Right atrium auricular region (tissue), 2 donors: ENCODE results near the gene GPR107. TPM values are rescaled to one million over a fixed set of nuclear protein-coding genes. Genes with fewer than 3 reads are reported as not detected.

Source experiments
- DNase-seq: peaks from one replicate; pipeline ENCODE4 v3.0.0-alpha.2; 2019; ENCODE audit warnings: low spot score
- H3K27ac ChIP-seq, 2 donors: fragments of 200-600 bp; sonication (generic); 1 replicate in 1 of 2; 2 replicates in 1 of 2; pipeline ENCODE4 v1.5.1; 2016 to 2019
- H3K27me3 ChIP-seq, 2 donors: fragments of 200-600 bp; sonication (generic); one replicate each; pipeline versions ENCODE4 v1.5.1 to v1.6.0; 2017 to 2019
- H3K36me3 ChIP-seq: fragments of 200-600 bp; sonication (generic); one replicate; pipeline ENCODE4 v1.5.1; 2016
- H3K4me1 ChIP-seq, 2 donors: fragments of 200-600 bp; sonication (generic); one replicate each; pipeline versions ENCODE4 v1.5.1 to v1.6.0; 2017 to 2019
- H3K4me3 ChIP-seq, 2 donors: fragments of 200-600 bp; sonication (generic); 1 replicate in 1 of 2; 2 replicates in 1 of 2; pipeline ENCODE4 v1.5.1; 2017 to 2019; ENCODE audit warnings: mild to moderate bottlenecking in 1 of 2, moderate library complexity in 1 of 2
- H3K9me3 ChIP-seq, 2 donors: fragments of 200-600 bp; sonication (generic); one replicate each; pipeline ENCODE4 v1.5.1; 2019
- total RNA-seq, 2 donors: library from RNA; depleted of rRNA; stranded (reverse); fragments of >200 nt; gene quantifications; one replicate each; pipeline ENCODE4 v1.1.0, GENCODE V29; 2016
- TF ChIP-seq, protein P1 (sequence below), 2 donors: fragments of 200-600 bp; sonication (generic); IDR thresholded peaks; one replicate each; pipeline ENCODE4 v1.5.1; 2019; ENCODE audit warnings: antibody characterized with exemption in 2 of 2

GPR107 gene
- total RNA-seq, 2 donors from 2014 or later: 16.2 to 16.9 TPM

DNA sequence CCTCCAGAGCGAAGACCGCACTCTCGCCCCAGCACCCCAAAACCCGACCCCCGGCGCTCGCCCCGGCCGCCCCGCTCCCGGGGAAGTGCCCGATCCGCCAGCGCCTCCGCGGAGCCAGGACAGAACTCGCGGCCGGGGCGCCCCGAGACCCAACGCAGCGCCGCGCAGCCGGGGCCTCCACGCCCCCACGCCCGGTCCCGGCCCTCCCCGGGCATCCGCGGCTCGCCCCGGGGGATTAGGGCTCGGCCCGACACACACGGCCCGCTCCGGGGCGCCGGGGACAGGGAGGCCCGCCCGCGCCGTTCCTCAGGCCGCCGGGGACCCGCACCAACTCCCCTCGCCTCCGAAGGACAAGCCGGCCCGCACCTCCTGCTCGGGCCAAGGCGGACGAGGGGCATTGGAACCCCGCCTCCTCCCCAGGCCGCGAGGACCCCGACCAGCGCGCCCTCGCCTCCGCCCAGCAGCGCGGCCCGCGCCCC is 11.3 kb upstream of the GPR107 start:
- TF ChIP-seq, protein P1, sequence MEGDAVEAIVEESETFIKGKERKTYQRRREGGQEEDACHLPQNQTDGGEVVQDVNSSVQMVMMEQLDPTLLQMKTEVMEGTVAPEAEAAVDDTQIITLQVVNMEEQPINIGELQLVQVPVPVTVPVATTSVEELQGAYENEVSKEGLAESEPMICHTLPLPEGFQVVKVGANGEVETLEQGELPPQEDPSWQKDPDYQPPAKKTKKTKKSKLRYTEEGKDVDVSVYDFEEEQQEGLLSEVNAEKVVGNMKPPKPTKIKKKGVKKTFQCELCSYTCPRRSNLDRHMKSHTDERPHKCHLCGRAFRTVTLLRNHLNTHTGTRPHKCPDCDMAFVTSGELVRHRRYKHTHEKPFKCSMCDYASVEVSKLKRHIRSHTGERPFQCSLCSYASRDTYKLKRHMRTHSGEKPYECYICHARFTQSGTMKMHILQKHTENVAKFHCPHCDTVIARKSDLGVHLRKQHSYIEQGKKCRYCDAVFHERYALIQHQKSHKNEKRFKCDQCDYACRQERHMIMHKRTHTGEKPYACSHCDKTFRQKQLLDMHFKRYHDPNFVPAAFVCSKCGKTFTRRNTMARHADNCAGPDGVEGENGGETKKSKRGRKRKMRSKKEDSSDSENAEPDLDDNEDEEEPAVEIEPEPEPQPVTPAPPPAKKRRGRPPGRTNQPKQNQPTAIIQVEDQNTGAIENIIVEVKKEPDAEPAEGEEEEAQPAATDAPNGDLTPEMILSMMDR (IDR thresholded peaks at IDR 0.05): no peak
- peak overlapping the region; percentile 85 to 98 for H3K4me3 ChIP-seq
- peaks cover 0 to 28% of the 10 kb centered on the region in 2 donors for H3K4me1 ChIP-seq
- no peak for DNase-seq
- H3K36me3 ChIP-seq: no peaks in the 10 kb centered on the region
- H3K27me3 ChIP-seq: no peaks in the 10 kb centered on the region
- H3K9me3 ChIP-seq: no peaks in the 10 kb centered on the region
- peak overlapping the region; percentile 84 to 95 for H3K27ac ChIP-seq

DNA sequence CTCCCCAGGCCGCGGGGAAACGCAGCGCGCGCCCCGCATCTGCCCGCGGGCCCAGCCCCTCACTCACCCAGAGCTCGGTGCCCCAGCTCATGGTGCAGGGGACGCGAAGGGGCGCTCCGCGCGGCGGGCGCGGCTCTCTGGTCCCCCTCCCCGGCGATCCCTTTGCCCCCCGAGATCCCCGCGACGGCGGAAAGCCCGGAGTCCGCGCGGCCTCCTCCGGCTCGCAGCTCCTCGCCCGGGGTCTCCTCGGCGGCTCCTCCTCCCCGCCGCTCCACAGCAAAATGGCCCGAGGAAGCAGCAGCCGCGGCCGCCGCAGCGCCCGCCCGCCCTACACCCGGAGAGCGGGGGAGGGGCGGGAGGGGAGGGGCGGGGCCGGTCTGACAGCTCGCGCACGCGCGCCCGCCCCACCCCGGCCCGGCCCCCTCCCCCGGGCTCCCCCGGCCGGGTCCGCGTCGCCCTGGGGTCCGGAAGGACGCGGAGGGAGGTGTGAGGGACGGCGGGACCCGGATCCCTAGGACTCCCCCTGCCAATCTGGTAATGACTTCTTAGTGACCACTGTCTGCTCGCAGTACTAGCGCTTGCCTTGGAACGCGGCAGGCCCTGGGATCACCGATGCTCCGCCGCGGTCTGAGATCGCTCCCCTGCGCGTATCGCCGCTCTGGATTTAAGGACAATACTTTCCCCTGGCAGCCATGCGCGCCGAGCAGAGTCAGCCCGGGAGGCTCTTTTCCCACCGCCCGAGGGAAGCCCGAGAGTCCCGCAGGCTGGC is 10.6 kb upstream of the GPR107 start, which contains the start of gene FNBP1:
Gene FNBP1 (minus strand): TSS at position 305 of the 769 bp plus-strand sequence. CDS start 214 bp downstream, at position 91.
- no peaks in the 10 kb centered on the region for H3K27me3 ChIP-seq
- H3K27ac ChIP-seq: peak within 1 kb of the TSS; percentile 84 to 95
- H3K9me3 ChIP-seq: no peaks in the 10 kb centered on the region
- DNase-seq: peak; percentile 74
- TF ChIP-seq, protein P1 (IDR thresholded peaks at IDR 0.05): no peak
- H3K4me1 ChIP-seq: peaks cover 0 to 28% of the 10 kb centered on the region in 2 donors
- no peaks in the 10 kb centered on the region for H3K36me3 ChIP-seq
- peak within 1 kb of the TSS; percentile 85 to 98 for H3K4me3 ChIP-seq

- Histone ChIP-seq H3K27me3 (no peaks in the 10 kb centered on the region), H3K4me1 (peaks cover 0 to 28% of the 10 kb centered on the region in 2 donors), H3K27ac (peak overlapping the region; percentile 84 to 95), H3K4me3 (peak overlapping the region; percentile 85 to 98), H3K9me3 (no peaks in the 10 kb centered on the region), H3K36me3 (no peaks in the 10 kb centered on the region)
- TF ChIP-seq, protein P1 (IDR thresholded peaks at IDR 0.05): peak in 1 of 2 donors; percentile 44
- peak; percentile 83 for DNase-seq
Observed at GRCh38 chr9:130043654-130044623, 9.8 kb upstream of the GPR107 start.

- Histone ChIP-seq H3K9me3 (no peaks in the 10 kb centered on the region), H3K27ac (no peak overlapping the region), H3K36me3 (no peaks in the 10 kb centered on the region), H3K4me3 (no peak overlapping the region), H3K4me1 (peaks cover 0 to 28% of the 10 kb centered on the region in 2 donors), H3K27me3 (no peaks in the 10 kb centered on the region)
- TF ChIP-seq, protein P1 (IDR thresholded peaks at IDR 0.05): no peak
- no peak for DNase-seq
Observed at GRCh38 chr9:130045725-130046450, 7.8 kb upstream of the GPR107 start.
